Superior temporal gyrus (tissue), 1 donor: Measurements from ENCODE around the gene APOBEC3C.
"Not testable (repeated sequence)": the region's sequence is repeated elsewhere in the genome, so short reads cannot be mapped to it uniquely, and the experiment has no call there.

ENCODE experiments used
- DNase-seq: peaks from one replicate; pipeline ENCODE4 v3.0.0-alpha.2; 2016; ENCODE audit errors: extremely low spot score

The APOBEC3C gene

DNA sequence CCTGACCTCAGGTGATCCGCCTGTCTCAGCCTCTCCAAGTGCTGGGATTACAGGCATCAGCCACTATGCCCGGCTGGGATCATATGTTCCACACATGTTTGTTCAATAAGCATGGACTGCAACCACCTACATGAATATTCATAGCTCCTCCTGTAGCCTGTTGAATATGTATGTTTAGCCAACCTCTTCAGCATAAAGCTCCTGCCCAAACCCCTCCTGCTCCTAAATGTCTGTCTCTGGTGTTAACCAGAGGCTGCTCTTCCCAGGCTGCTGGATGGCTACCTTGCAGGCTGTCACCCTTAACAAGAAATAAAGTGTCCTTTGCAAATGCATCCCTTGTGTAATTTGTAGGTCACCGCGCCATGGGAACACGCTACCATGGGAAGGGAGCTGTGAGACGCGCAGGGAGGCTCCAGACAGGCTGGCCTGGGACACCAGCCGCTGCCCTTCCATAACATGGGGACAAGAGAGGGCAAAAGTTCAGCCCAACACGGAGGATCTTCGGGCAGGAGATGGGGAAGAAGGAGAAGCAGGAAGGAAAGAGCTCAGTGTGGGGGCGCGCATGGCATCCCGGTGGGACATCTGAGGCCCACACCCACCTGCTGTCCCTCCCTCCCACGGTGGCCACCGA is 6.1 kb downstream of the APOBEC3C start:
- DNase-seq, result not testable (repeated sequence)

DNA sequence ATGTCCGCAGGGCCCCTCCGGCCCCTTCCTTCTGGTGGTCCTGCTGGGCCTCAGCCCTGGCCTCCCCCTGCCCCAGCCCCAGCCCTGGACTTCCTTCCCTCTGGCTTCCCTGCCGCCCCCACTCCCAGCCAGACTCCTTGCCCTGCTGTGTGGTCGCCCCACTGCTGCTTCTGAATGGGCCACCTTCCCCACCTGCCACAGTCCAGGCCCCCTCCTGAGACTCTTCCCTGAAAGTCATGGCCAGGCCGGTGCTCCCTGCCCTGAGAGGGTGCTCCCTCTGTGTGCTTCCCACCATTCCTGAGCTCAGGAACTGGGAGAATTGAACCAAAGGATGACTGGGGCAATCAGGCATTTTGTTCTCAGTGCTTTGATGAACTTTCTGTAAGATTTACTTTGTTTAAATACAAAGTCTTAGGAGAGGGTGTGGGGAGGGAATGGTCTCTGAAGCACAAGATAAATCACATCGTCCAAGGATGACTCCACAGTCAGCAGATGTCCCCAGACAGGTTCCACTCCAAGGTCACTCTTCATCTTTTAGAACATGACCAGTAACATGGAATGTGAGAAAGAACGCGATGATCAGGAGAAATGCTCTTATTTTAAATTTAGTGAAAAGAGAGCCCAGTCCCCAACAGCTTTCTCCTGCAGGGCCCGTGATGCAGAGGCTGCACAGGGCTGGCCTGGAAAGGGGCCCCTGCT is 7.6 kb downstream of the APOBEC3C start:
- DNase-seq, result no peak

DNA sequence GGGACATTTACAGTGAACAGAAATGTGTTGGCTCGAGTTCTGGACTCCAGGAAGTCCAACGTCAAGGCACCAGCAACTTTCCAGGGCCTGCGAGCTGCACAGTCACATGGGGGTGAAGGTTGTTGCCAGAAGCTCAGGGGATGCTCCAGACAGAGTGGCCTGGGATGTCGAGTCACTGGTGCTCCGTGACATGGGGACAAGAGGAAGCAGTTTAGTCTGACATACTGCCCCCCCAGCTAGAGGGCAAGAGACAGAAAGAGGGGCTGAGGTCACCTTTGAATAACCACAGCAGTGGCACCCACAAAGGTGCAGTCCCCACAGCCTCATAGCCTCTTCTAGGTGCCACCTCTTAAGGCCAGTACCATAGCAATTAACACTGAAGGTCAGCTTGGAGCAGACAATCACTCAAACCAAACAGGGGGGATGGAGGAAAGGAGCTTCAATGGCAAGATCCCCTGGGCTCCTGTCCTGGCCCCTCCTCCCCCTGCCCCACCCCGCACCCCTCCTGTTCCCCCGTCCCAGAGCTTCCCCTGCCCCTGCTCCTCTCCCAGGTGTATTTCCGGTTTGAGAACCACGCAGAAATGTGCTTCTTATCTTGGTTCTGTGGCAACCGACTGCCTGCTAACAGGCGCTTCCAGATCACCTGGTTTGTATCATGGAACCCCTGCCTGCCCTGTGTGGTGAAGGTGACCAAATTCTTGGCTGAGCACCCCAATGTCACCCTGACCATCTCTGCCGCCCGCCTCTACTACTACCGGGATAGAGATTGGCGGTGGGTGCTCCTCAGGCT is 10.7 kb downstream of the APOBEC3C start:
- DNase-seq, result no peak

GRCh38 chr22:39026509-39027150 is 12.6 kb downstream of the APOBEC3C start:
- DNase-seq, result no peak

DNA sequence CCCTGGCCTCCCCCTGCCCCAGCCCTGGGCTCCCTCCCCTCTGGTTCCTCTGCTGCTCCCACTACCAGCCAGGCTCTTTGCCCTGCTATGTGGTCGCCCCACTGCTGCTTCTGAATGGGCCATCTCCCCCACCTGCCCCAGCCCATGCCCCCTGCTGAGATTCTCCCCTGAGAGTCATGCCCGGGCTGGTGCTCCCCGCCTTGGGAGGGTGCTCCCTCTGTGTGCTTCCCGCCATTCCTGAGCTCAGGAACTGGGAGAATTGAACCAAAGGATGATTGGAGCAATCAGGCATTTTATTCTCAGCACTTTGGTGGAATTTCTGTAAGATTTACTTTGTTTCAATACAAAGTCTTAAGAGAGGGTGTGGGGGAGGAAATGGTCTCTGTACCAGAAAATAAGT is 13.7 kb downstream of the APOBEC3C start:
- no peak for DNase-seq

DNA sequence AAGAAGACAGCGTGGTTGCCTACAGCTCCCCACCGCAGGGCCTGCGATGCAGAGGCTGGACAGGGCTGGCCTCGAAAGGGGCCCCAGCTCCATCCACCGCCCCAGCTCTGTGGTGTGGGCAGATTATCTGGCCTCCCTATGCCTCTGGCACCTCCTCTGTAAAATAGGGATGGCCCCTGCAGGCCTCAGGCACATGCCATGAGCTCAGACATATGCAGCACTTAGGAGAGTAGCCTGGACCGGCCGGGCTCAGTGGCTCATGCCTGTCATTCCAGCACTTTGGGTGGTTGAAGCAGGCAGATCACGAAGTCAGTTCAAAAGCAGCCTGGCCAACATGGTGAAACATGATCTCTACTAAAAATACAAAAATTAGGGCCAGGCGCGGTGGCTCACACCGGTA is 14.2 kb downstream of the APOBEC3C start:
- no peak for DNase-seq

DNA sequence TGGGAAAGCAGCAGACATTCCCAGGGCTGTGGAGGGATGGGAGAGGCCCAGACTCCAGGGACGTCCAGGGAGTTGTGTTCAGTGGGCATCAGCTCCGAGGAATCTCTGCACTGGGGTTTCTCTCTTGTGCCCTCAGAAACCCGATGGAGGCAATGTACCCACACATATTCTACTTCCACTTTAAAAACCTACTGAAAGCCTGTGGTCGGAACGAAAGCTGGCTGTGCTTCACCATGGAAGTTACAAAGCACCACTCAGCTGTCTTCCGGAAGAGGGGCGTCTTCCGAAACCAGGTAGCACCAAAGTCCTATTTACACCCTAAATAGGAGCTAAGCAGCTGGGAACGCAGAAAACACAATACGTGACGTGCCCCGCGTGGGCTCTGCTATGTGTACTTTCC is 15.2 kb downstream of the APOBEC3C start:
- DNase-seq, result no peak

DNA sequence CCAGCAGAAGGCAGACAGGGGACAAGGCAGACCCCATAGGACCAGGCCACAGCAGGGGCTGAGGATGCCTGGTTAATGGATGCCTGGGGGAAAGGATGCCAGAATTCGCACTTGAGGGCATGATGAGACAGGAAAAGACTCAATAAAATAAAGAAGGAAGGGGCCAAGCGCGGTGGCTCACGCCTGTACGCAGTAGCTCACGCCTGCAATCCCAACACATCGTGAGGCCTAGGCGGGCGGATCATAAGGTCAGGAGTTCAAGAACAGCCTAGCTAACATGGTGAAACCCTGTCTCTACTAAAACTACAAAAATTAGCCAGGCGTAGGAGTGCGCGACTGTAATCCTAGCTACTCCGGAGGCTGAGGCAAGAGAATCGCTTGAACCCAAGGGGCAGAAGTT is 16.6 kb downstream of the APOBEC3C start:
- no peak for DNase-seq

GRCh38 chr22:39031434-39032295 is 17.6 kb downstream of the APOBEC3C start:
- not testable (repeated sequence) for DNase-seq

DNA sequence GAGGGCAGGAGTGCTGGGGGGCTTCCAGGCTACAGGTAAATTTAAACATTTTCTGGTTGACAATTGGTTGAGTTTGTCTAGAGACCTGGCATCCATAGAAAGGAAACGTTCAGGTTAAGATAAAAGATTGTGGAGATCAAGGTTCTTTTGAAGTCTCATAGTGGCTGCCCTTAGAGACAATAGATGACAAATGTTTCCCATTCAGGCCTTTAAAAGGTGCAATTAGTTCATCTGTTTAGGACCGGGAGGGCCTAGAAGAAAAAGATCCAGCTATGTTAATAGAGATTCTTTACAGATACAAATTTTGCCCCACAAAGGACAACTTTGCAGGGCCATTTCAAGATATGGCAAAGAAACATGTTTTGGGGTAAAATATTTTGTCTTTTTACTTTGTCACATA is 23.0 kb downstream of the APOBEC3C start:
- not testable (repeated sequence) for DNase-seq

- DNase-seq, result no peak
Measured at GRCh38 chr22:39039306-39040126, 25.5 kb downstream of the APOBEC3C start.

- DNase-seq, result not testable (repeated sequence)
Measured at GRCh38 chr22:39040155-39040537, 26.1 kb downstream of the APOBEC3C start.

GRCh38 chr22:39040538-39041296 is 26.7 kb downstream of the APOBEC3C start, which contains the start of gene APOBEC3F:
TSS of gene APOBEC3F (plus strand) at chr22:39040864. CDS start at chr22:39040961, 97 bp downstream.
- not testable (repeated sequence) for DNase-seq

DNA sequence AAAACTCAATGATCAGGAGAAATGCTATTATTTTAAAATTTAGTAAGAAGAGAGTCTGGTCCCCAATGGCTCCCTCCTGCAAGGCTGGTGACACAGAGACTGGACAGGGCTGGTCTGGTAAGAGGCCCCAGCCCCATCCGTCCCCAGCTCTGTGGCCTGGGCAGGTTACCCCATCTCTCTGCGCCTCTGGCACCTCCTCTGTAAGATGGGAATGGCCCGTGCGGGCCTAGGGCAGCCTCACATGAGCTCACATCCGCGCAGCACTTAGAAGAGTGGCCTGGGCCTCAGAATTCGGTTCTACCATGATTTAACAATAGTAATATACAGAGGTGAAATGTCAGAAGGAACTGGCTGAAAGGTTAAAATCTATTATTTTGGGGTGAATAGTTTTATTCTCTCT is 27.9 kb downstream of the APOBEC3C start:
- DNase-seq, result no peak

DNA sequence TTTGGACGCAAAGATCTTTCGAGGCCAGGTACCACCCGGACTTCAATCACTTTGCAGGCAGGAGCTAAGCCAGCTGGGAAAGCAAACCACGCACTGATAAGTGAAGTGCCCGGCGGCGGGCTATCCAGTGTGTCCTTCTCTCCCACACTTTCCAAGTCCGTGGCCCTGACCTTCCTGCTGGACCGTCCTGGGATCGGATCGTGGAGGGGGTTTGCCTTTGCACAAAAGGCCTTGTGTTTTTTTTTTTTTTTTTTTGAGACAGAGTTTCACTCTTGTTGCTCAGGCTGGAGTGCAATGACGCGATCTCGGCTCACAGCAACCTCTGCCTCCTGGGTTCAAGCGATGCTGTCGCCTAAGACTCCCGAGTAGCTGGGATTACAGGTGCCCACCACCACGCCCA is 29.0 kb downstream of the APOBEC3C start:
- not testable (repeated sequence) for DNase-seq

GRCh38 chr22:39045136-39045535 is 31.1 kb downstream of the APOBEC3C start:
- DNase-seq, result not testable (repeated sequence)

DNA sequence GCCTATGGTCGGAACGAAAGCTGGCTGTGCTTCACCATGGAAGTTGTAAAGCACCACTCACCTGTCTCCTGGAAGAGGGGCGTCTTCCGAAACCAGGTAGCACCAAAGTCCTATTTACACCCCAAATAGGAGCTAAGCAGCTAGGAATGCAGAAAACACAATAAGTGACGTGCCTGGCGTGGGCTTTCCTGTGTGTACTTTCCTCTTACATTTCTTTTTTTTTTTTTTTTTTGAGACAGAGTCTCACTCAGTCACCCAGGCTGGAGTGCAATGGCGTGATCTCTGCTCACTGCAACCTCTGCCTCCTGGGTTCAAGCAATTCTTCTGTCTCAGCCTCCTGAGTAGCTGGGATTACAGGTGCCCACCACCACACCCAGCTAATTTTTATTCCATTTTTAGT is 35.4 kb downstream of the APOBEC3C start:
- not testable (repeated sequence) for DNase-seq

- not testable (repeated sequence) for DNase-seq
Measured at GRCh38 chr22:39051844-39052495, 37.9 kb downstream of the APOBEC3C start.

DNA sequence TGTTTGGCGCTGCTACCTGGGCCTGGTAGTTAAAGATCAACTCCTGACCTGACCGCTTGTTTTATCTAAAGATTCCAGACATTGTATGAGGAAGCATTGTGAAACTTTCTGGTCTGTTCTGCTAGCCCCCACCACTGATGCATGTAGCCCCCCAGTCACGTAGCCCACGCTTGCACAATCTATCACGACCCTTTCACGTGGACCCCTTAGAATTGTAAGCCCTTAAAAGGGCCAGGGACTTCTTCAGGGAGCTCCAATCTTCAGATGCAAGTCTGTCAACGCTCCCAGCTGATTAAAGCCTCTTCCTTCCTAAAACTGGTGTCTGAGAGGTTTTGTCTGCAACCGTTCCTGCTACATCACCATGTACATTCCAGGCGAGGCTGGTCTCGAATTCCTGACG is 41.6 kb downstream of the APOBEC3C start:
- DNase-seq, result no peak
